ENCODE measurements around the gene PAX6.

GRCh38 chr11:31780480-31780971 lies 30.6 kb downstream of the PAX6 start:
- no peak for TF ChIP-seq RAD21 (IDR thresholded peaks at IDR 0.05; ENCODE audit: low read depth)
- TF ChIP-seq REST (IDR thresholded peaks at IDR 0.05; ENCODE audit: low read depth), result no peak
- no peak for TF ChIP-seq YY1 (IDR thresholded peaks at IDR 0.05; ENCODE audit: low read depth)
- TF ChIP-seq EP300 (IDR thresholded peaks at IDR 0.05; ENCODE audit: borderline replicate concordance), result no peak
